ENCODE data around the gene DOHH.

DNA sequence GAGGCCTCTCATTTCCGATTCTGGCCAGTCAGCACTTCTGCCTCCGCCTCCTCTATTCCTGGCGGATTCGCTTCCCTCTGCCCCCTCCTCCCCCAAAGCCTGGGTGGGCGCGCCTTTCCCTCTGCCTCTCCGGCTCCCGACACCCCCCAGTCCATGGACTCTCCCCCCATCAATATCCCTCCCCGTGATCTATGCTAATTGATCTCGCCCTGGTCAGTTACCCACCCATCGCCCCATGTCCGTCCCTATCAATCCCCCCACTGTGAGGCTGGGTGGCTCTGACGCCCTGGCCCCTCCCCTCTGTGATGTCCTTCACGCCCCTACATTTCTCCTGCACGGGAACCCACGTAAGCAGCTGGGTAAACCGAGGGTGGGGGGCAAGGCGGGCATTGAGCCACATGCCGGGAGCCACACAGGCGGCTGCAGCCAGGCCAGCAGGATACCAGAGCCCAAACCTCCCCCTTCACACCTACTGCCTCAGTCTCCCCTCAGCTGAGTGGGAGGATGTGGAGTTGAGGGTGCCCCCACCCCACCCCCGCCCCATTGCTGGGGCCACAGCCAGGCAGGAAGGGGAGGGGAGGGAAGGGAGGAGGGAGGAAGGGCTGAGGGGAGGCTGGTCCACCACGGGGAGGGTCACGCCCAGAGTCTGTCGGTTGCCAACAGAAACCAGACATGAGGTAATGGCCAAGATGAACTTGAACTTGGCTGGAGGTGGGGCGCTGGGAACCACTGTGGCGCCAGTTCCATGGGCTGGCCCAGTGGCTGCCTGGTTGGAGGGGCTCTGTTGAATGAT is 41.2 kb downstream of the DOHH start:
- TF ChIP-seq CTCF (IDR thresholded peaks at IDR 0.05) (no peak), POLR2A (IDR thresholded peaks at IDR 0.05) (no peak)
